Limb (tissue), 2 donors: ENCODE measurements around the gene FAM131A.

Experiments
- DNase-seq, 2 donors: peaks; one replicate each; pipeline ENCODE4 v3.0.0-alpha.2; 2016; ENCODE audit errors: extremely low spot score in 2 of 2

FAM131A gene

DNA sequence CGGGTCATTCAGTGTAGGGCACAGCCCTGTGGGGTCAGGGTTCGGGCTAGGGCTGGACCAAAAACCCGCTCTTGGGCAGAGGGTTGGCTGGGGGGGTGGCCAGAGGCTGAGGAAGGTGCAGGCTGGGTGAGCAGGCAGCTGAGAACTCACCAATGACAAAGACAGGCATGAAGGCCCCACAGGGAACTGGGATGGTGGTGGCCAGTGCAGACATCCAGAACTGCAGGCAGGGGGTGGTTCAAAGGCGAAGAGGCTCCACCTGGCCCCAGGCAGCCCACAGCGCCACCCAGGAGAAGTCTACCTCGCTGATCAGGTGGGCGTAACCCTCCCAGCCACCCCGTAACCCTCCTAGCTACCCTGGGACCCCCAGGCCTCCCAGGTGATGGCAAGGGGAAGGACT, 17.4 kb downstream of the FAM131A start:
- no peak for DNase-seq

DNA sequence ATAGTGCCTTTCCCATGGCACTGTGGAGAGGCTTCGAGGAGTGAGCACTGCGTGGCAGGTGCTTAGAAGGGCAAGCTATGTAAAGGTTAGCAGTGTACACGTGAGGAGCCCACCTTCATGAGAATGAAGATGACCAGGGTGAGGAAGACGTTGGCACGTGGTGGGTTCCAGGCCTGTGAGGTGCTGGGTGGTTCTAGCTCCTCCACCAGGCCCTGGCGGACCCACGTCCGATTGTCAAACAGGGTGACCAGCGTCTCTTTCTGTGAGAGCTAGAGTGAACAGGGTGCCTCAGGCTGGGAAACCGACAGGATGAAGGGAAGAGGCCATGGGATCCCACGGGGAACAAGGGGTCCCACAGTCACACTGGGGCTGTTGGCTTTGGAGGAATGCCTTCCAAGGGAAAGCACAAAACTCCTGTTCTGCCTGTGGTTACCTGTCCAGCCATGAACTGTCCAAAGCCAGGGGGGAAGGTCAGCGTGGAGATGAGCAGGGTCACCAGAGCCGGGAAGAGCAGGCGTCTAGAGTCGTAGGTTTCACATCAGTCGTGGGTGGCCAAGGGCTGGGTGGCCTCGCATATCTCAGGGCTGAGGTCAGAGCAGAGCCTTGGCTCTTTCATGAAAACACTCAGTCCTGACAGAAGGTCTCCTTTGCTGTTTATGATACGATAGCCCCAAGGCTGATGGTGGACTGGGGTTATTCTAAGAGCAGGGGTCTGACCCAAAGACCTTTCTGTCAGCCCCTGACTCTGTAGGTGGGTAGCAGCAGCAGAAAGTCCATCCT, 18.1 kb downstream of the FAM131A start:
- no peak for DNase-seq

DNA sequence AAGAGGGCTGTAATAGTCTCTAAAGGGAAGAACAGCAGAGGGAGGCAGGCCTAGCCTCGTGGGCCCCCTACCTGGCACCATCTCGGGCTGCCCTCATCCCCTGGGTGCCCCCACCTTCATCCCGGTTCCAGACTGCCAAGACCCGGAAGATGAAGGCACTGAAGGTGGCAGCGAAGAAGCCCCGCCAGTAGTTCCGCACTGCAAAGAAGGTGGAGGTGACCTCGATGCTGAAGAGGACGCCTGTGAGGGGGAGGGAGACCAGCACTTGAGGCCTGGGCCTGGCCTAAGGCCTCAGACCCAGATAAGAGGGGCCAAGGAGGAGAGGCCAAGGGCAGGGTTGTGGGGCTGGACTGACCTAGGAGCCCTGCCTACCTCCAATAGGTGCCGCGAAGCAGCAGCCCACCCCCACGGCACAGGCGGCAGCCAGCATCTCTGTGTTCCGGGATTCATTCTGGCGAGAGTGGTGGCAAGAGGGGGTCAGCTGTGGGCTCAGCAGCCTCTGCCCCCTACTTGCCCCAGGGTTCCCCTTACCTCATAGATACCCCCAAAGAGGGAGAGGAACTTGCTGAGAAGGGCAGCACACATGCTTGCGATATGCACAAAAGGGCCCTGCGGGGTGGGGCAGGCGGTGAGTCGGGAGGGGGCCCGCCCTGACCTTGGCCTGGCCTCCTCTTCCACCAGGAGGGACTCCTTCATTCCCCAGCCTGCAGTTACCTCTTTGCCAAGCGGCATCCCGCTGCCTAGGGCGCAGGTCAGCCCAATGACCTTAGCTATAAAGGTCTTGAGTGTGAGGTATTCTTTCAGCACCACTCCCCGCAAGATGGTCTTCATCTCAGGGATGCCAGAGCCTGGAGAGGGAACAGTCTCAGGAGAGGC, 20.1 kb downstream of the FAM131A start:
- no peak for DNase-seq

DNA sequence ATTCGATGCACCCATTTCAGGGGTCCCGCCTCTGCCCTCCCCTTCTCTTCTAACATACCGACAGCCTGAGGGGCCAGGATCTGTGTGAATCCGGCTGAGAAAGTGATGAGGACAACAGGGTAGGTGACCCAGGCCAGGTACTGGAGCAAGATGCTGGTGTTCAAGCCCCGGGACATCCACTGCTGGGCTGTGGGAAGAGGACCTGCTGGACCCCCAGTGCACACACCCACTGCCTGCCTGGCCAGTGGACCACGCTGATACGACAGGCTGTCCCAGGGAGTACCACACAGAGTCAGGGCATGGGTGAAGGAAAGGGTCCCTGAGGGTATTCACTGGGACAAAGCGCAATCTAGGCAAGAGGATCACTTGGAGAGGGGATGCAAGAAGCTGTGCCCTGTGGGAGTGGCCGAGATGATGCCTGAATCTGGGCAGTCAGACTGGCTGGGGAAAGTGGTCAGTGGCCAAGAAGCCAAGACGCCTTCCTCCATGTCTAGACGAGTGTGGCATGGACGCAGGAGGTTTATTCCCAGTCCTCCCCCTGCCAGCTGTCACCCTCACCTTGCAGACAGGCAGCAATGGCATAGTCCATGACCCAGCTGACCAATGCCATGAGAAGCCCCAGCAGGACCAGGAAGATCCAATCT, 20.8 kb downstream of the FAM131A start:
- no peak for DNase-seq

DNA sequence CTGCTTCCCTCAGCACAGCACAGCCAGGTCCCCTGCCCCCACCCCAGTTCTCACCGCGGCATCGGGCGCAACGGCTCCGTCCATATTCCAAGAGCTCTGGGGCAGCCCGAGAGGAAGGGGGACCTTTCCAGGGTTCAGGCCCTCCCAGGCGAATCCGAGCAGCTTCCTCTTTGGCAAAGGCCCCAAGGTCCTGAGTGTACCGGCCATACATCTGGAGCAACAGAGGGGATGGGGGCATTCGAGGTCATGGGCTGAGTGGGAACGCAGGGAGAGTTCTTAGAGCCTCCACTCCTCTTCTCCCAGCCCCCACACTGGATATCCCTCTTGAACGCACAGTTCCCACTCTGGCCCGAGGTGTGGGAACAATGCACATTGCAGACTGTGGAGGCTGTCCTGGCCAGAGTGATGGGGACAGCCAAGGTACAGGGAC, 21.5 kb downstream of the FAM131A start:
- DNase-seq: no peak

DNA sequence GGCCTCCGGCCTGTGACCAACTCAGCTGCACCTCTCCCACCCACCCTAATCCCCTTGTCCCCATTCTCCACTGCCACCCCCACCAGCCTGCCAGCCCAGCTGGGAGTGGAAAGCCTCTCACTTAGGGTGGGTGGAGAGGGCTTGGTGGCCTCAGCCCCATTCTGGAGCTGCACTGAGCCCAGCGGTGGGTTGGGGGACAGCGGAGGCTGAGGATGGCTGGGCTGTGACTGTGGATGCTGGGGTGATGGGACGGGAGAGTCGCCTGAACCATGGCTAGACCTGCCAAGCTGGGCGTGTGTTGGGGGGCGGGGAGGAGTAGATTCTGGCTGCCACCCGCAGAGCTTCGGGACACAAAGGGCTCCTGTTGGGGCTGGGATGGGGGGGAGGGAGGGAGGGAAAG, 22.2 kb downstream of the FAM131A start:
- DNase-seq: peak in 1 of 2 donors; percentile 41

DNA sequence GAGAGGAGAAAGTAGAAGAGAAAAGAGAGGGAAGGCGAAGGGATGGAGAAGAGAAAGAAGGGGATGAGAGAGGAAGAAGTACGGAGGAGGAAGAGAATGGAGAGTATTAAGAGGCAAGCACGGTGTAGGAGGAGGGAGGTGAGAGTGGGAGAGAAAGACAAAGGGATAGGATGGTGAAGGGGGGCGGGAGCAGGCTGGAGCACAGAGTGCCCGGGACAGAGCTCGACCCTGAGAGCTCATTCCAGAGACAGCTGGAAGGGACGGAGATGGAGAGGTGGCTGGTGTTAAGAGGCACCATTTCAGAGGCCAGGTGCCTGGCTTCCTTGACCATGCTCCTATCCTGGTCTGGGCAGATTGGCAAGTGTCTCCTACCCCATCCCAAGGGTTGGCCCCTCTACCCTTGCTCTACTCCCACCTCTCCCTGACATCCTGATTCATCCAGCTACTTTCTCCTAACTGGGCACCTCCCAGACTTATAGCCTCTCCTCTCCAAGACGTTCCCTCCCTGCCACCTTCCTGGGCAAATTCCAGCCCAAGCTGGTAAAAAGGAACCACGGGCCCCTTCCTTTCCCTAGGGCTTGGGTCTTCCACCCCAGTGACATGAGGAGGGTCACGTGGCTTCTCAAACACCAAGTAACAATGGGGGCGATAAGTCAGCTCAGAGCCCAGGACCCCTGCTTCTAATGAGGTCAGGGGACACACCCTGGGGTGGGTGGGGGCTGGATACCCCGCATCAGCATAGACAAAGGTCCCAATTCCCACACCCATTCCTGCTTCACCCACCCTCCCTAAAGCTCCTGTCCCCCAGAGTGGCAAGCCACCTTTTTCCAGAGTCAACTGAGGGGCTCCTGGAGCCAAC, 22.9 kb downstream of the FAM131A start:
- peak in 1 of 2 donors; percentile 34 for DNase-seq

DNA sequence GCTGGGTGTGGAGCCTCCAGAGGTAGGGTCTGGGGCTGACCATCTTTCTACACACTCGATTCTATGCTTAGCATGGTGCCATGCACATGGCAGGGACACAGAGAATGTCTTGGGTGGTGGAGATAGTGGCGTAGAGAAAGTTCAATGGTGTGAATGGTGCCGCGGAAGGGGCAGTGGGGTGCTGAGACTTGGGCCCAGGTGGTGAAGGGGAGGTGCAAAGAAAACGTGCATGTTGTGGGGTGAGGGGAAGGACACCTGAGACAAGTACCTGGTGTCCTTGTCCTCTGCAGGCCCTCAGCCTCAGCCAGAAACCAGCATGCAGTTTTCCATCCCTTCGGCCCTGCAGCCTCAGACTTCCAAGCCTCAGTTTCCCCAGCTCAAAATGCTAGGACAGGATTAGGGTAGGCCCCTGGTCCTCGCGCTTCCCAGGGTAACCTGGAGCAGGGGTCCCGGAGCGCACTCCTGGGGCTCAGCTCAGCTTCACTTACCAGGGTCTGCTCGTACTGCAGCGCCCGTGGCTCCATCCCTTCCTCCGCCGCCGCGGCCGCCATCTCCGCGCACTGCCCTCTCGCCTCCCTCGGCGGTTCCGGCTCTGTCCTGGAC, 23.6 kb downstream of the FAM131A start:
- DNase-seq: peak in 1 of 2 donors; percentile 32

DNA sequence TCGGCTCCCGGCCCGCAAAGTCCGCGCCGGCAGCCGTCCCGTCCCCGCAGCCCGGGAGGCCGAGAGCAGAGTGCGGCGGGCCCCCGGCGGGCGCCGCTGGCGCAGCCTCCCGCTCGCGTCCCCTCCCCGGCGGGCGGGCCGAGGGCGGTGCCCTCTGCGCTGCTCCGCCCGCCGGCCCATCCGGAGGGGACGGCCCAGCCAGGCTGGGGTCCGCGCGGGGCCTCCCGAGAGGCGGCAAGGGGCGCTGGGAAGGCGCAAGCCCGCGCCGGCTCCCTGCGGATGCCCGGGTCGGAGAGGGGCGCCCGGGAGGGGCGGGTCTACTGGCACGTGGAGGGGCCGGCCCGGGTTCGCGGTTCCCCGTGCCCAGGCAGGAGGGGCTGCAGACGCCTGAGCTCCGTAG, 24.1 kb downstream of the FAM131A start, which contains the start of the genes CLCN2 and POLR2H:
TSS of gene CLCN2 (minus strand) at position 74 of the 400 bp plus-strand sequence. CDS start 126 bp downstream, outside the sequence.
TSS of gene POLR2H (plus strand) at position 179 of the 400 bp plus-strand sequence. CDS start 1,783 bp downstream, outside the sequence.
- DNase-seq: no peak

DNA sequence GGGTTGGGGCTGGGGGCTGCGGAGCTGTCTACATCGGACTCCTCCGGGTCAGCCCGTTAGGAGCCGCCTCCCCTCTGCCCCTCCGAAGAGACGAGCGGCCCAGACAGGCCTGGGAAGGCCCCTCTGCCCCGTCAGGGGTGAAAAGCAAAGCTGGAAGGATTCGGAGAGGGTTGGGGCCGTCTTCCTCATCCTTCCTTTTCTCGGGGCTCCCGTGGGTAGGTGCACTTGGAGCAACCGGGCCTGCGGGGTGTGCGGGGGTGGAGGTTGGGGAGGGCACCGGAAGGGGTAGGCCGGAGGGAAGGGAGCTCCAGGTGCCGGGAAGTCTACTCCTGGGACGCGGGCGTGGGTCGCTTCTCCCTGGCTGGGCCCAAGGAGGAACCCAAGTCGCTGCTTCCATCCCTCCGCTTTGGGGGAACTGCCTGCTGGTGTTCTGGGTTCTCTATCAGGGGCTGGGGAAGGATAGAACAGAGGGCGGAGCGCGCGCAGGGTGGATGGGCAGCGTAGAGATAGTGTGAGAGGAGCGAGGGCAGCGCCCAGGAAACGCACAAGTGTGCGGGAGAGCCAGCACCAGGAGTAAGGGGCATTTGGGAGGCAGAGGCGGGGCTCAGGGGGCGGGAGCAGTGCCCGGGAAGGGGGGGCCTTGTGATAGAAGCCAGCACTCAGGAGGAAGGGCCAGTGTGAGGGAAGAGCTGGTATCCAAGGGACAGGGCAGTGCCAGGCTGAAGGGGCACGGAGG, 24.7 kb downstream of the FAM131A start:
- peak in 1 of 2 donors; percentile 82 for DNase-seq

DNA sequence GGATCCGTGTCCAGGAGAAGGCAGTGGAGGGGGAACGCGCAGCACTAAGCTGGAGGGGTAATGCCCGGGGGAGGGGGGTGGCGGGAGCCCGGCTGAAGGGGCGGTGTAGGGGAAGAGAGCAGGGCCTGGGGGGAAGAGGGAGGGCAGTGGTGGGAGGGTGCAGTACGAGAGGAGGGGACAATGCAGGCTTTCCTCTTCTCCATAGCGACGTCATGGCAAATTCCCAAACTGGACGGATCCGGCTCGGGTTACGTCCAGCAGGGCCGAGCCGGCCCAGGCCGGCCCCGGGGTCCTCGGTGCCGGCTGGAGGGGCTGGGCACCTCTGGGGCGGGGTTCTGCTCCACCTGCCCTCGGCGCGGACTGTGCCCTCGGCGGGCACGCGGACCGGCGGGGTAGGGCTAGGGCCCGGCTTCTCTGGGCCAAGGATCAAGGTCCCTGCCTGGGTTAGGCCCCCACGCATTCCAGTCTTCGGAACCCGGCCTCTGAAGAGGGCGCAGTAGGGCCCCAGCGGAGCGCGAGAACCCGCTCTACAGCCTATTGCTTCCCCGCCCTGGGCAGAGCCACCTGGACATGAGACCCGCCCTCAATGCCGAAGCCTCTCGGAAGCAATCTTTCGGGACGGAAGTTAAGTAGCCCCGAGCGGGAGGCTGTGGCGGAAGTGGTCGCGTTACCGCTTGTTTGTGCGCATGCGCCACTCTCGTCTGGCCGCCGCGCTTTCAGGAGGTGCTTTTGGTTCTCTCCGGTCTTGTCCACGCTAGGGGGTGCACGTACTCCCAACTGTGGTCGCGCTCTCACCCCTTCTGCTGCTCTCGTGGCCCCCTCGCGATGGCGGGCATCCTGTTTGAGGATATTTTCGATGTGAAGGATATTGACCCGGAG, 25.5 kb downstream of the FAM131A start:
- peak; percentile 96 to 98 for DNase-seq

DNA sequence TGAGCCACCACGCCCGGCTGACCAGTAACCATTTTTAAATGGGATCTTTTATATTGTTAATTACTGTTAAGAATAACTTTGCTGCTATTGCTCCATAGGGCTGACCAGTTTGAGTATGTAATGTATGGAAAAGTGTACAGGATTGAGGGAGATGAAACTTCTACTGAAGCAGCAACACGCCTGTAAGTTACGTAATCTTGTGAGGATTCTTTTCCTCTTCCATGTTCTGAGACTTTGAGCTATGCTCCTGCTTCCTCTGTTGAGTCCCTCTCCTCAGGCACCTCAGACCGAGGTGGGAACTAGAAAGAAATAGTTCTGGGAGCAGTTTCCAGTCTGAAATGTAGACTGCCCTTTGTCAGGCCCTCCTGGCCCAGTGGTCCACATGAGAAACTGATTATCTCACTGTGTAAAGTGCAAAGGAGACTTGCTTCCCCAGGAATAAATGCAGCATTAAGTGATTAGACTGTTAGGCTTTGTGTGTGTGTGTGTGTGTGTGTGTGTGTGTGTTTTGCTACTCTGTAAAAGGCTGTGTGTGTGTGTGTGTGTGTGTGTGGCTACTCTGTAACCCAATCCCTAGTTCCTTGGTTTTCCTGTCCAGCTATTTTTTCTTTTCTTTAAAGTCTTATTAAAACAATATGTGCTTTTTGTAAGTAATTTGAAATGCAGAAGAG, 29.4 kb downstream of the FAM131A start:
- peak in 1 of 2 donors; percentile 43 for DNase-seq

DNA sequence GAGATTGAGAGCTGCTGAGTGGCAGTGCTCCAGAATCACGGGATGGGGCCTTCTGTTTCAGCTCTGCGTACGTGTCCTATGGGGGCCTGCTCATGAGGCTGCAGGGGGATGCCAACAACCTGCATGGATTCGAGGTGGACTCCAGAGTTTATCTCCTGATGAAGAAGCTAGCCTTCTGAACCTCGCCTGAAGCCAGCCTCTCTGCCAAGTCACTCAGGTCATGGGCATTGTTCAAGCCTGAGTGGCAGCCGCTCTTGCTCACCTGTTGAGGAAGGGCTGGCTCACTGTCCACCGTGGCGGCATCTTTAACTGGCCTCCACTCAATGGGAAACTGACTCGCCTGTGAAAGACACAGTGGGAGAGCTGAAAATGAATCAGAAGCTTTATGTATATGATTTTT, 30.7 kb downstream of the FAM131A start:
- DNase-seq: no peak

DNA sequence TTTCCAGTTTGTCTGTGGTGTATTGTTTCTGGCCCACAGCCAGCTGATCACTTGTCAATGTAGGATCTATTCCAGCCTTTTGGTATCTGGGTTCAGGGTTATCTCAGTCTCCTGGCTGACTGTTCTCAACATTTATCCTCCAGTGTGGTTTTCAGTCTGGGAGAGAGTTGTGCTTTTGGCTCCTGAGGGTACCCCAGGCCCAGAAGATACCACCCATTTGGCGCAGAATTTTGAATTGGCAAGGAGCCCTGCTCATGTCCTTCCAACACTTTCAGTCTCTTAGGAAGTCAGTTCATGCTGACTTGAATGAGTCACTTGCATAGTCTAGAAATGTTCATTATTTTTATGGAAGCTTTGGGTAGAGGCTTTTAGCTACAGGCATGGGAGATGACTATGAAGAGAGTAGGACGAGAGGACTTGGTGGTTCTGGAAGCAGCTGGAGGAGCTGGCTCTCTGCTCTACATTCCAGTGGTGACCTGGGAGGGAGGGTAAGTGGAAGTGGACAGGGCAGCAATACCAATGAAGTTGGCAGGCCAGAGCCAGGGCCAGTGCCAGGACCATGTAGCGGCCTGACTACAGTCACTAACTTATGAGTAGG, 31.3 kb downstream of the FAM131A start:
- peak in 1 of 2 donors; percentile 32 for DNase-seq

DNA sequence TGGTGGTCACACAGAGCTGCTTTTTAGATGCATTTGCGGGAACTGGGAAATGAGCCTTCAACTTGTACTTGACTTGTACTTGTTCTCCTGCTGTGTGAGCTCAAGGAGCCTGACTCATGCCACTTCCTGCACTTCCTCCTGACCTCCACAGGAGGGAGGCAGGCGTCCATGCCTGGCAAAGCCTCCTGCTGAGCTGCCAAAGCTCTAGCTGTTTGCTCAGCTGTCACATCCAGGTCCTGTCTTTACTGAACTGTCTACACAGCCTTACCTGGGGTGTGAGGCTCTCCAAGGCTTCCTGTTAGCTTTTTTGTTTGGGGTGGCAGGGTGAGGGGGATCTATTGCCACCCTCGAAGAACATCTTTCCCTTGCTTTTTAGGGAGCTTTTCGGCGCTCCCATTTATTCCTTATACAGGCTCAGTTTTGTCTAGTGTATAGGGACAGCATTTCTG, 34.2 kb downstream of the FAM131A start:
- peak; percentile 81 to 83 for DNase-seq

DNA sequence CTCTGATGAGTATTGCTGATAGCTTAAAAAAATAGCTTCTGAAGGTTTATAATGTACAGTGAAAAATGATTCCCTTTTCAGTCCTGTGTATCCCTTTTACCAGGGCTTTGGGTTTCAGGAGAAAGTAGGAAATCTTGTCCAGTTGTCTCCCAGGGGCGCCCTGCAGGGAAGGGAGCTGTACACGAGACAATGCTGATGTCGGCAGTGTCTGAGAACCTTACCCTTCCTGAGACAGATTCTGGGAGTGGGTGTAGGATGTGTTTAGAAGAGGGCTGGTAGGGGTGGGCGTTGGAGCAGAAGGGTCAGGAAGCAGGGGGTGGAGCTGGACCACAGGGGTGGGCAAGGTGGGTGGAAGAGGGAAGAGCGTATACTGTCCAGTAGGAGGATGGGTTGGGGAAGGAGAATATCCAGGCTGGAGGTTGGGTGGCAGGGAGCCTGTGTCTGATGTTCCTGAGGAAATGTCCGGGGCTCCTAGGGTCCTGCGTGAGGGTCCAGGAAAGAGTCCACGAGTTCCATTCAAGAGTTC, 35.0 kb downstream of the FAM131A start:
- DNase-seq: no peak

DNA sequence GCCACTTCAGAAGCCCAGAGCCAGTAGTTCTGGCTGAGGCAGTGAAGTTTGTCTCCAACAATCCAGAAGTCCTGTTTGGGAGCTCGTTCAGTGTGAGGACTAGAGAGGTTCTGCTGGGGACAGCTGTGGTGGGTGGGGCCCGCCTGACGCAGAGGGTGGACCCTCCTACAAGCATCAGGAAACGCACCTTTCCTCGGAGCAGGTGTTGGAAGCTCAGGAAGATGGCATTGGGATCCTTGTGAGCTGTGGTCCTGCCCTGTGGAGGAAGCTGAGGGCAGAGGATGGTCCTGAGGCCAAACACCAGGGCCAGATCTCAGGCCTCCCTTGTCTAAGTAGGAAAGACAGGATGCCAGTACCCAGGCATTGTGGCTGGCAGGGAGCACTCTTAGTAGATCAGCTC, 35.5 kb downstream of the FAM131A start:
- DNase-seq: no peak
